Suppressor macrophage (primary cell): Measurements from ENCODE around the gene CBR1.
"Not testable (repeated sequence)": the region's sequence is repeated elsewhere in the genome, so short reads cannot be mapped to it uniquely, and the experiment has no call there.

Experiments
- DNase-seq, 4 experiments: peaks; one replicate each; pipeline ENCODE4 v3.0.0-alpha.2; 2020 to 2022

Gene CBR1

GRCh38 chr21:36052860-36053714 lies 16.7 kb upstream of the CBR1 start:
- DNase-seq = no peak

- DNase-seq = no peak
Measured at GRCh38 chr21:36053715-36054062, 16.1 kb upstream of the CBR1 start.

GRCh38 chr21:36055551-36055950 lies 14.3 kb upstream of the CBR1 start:
- DNase-seq = no peak

GRCh38 chr21:36059823-36060158 lies 10.0 kb upstream of the CBR1 start:
- DNase-seq = peak; percentile 58 to 81 (median 68)

GRCh38 chr21:36060159-36060921 lies 9.5 kb upstream of the CBR1 start, which contains the start of gene SETD4:
SETD4 (minus strand) TSS chr21:36060526; CDS start chr21:36058888, 1,638 bp downstream.
- DNase-seq = peak; percentile 97 to 98 (median 98)

GRCh38 chr21:36061445-36061844 lies 8.4 kb upstream of the CBR1 start:
- DNase-seq = no peak

GRCh38 chr21:36063375-36064084 lies 6.3 kb upstream of the CBR1 start:
- DNase-seq = no peak

- DNase-seq = no peak
Measured at GRCh38 chr21:36064085-36064460, 5.8 kb upstream of the CBR1 start.

GRCh38 chr21:36065497-36066036 lies 4.3 kb upstream of the CBR1 start:
- DNase-seq = peak; percentile 21 to 65 (median 54)

GRCh38 chr21:36068748-36069398 lies 951 bp upstream of the CBR1 start:
- no peak for DNase-seq

- no peak for DNase-seq
Measured at GRCh38 chr21:36070999-36071398, 1.2 kb downstream of the CBR1 start.

- DNase-seq = no peak
Measured at GRCh38 chr21:36072453-36073162, 2.8 kb downstream of the CBR1 start.

GRCh38 chr21:36073181-36073580 lies 3.4 kb downstream of the CBR1 start:
- DNase-seq = no peak

- DNase-seq = not testable (repeated sequence)
Measured at GRCh38 chr21:36073911-36074310, 4.1 kb downstream of the CBR1 start.

- DNase-seq = no peak
Measured at GRCh38 chr21:36075171-36075570, 5.3 kb downstream of the CBR1 start.

- DNase-seq = no peak
Measured at GRCh38 chr21:36075953-36076352, 6.1 kb downstream of the CBR1 start.

GRCh38 chr21:36076878-36077655 lies 7.2 kb downstream of the CBR1 start:
- DNase-seq = peak in 2 of 4 experiments; percentile 18 to 48

- DNase-seq = no peak
Measured at GRCh38 chr21:36077758-36078157, 7.9 kb downstream of the CBR1 start.

- DNase-seq = peak; percentile 61 to 83 (median 74)
Measured at GRCh38 chr21:36079010-36079649, 9.3 kb downstream of the CBR1 start.

- DNase-seq = no peak
Measured at GRCh38 chr21:36079671-36080070, 9.8 kb downstream of the CBR1 start.
